Testis (tissue), 3 donors: ENCODE data around the gene CACNA2D3. TPM values are rescaled to one million over a fixed set of nuclear protein-coding genes. Genes with fewer than 3 reads are reported as not detected.

ENCODE experiments used
- DNase-seq: peaks from one replicate; pipeline ENCODE4 v3.0.0-alpha.2; 2019
- H3K27ac ChIP-seq, 2 donors: fragments of 200-600 bp; sonication (generic); one replicate each; pipeline ENCODE4 v1.5.1; 2019
- H3K27me3 ChIP-seq: fragments of 200-600 bp; sonication (generic); one replicate; pipeline ENCODE4 v1.5.1; 2019
- H3K36me3 ChIP-seq: fragments of 200-600 bp; sonication (generic); one replicate; pipeline ENCODE4 v1.5.1; 2017; ENCODE audit warnings: low read depth; ENCODE audit errors: missing control alignments
- H3K4me1 ChIP-seq: fragments of 200-600 bp; sonication (generic); one replicate; pipeline ENCODE4 v1.5.1; 2019
- H3K4me3 ChIP-seq, 2 donors: fragments of 200-600 bp; sonication (generic); one replicate each; pipeline ENCODE4 v1.5.1; 2017 to 2019
- H3K9me3 ChIP-seq: fragments of 200-600 bp; sonication (generic); one replicate; pipeline ENCODE4 v1.5.1; 2017
- POLR2A ChIP-seq: fragments of 450-650 bp; IDR thresholded peaks from one replicate; pipeline ENCODE4 v1.6.1; 2017; ENCODE audit warnings: antibody characterized with exemption, mild to moderate bottlenecking, moderate library complexity
- WGBS, 2 donors: methylation state at CpG; one replicate each; pipeline ENCODE4 v1.1.5; 2018; 5-methylcytosine and 5-hydroxymethylcytosine counted together
- intact Hi-C: fragments of 100-400 bp; cut with DNase I; formaldehyde crosslinking; loops from one replicate; pipeline ENCODE4 v1.15.1; 2023; ENCODE audit warnings: low total_unique reads
- polyA plus RNA-seq: library from polyadenylated mRNA; stranded (reverse); fragments of 350-450 nt; fragmentation: Illumina TruSeq; extraction: RNeasy Lipid Tissue Mini Kit (QIAGEN cat#74804); gene quantifications from one replicate; pipeline ENCODE4 v1.2.3, GENCODE V29; 2014; ENCODE audit warnings: low read depth, low replicate concordance; ENCODE audit not compliant: insufficient read depth
- total RNA-seq, 2 donors: library from RNA; depleted of rRNA; stranded (reverse); fragments of >200 nt; gene quantifications; one replicate each; pipeline ENCODE4 v1.2.3, GENCODE V29; 2016
- TF ChIP-seq, protein P1 (sequence below), 3 experiments: fragments of 450-650 bp in 2 of 3; fragments of 200-600 bp in 1 of 3; sonication (generic) in 1 of 3; IDR thresholded peaks; one replicate each; pipeline ENCODE4 v1.5.1; 2016 to 2019; ENCODE audit warnings: antibody characterized with exemption in 3 of 3, mild to moderate bottlenecking in 2 of 3, moderate library complexity in 1 of 3

CACNA2D3 gene
- total and polyA plus RNA-seq, 3 donors from 2014 or later: 10.1 to 16.5 (median 11.2) TPM

DNA sequence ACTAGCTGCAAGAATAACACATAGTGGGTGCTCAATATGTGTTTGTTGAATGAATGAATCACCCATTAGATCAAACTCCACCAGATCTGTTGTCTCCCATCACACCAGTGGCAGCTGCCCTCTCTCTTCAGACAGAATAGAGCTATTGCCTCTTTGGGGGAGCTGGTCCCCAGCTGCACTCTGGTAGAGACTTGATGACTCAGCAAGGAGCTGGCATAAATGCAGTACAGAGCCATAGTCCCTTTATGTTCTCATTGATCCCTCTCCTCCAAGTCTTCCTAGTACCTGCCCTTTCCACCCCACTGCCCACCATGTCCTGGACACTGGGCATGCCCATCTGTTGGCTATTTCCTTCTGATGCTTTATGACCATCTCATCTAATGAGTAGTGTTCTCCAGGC, 443.6 kb downstream of the CACNA2D3 start:
- Histone ChIP-seq H3K36me3 (no peaks in the 10 kb centered on the region), H3K27ac (no peak overlapping the region), H3K27me3 (no peaks in the 10 kb centered on the region), H3K4me1 (no peaks in the 10 kb centered on the region), H3K4me3 (no peak overlapping the region), H3K9me3 (no peaks in the 10 kb centered on the region)
- intact Hi-C loops: no loop called here
- TF ChIP-seq, protein P1, sequence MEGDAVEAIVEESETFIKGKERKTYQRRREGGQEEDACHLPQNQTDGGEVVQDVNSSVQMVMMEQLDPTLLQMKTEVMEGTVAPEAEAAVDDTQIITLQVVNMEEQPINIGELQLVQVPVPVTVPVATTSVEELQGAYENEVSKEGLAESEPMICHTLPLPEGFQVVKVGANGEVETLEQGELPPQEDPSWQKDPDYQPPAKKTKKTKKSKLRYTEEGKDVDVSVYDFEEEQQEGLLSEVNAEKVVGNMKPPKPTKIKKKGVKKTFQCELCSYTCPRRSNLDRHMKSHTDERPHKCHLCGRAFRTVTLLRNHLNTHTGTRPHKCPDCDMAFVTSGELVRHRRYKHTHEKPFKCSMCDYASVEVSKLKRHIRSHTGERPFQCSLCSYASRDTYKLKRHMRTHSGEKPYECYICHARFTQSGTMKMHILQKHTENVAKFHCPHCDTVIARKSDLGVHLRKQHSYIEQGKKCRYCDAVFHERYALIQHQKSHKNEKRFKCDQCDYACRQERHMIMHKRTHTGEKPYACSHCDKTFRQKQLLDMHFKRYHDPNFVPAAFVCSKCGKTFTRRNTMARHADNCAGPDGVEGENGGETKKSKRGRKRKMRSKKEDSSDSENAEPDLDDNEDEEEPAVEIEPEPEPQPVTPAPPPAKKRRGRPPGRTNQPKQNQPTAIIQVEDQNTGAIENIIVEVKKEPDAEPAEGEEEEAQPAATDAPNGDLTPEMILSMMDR (IDR thresholded peaks at IDR 0.05): no peak
- no peak for TF ChIP-seq POLR2A
- no peak for DNase-seq

DNA sequence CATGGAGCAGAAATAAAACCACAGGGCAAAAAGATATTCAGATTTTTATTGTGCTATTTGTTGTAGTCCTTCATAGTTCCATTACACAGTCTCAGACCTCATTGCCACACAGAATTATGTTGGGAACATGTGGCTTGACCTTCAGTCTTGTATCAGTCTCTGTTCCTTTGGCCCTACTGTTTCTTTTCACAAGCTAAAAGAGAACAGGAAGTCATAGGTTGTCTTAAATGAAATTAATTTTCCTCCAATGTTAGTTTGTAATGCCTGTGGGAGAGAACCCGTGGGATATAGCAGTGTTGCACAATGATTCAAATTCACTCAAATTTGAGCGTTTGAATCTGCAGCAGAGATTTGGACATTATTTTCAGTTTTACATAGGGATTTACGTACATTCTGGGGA, 445.6 kb downstream of the CACNA2D3 start:
- H3K27me3 ChIP-seq: no peaks in the 10 kb centered on the region
- 59 to 75% methylated on average over 3 of the region's 3 CpGs for WGBS, 2 donors
- H3K4me1 ChIP-seq: no peaks in the 10 kb centered on the region
- no peaks in the 10 kb centered on the region for H3K9me3 ChIP-seq
- no peak overlapping the region for H3K4me3 ChIP-seq
- TF ChIP-seq POLR2A: no peak
- TF ChIP-seq, protein P1 (IDR thresholded peaks at IDR 0.05): no peak
- peak; percentile 15 for DNase-seq
- intact Hi-C loops: no loop called here
- H3K27ac ChIP-seq: peak overlapping the region in 1 of 2 donors; percentile 52
- no peaks in the 10 kb centered on the region for H3K36me3 ChIP-seq

DNA sequence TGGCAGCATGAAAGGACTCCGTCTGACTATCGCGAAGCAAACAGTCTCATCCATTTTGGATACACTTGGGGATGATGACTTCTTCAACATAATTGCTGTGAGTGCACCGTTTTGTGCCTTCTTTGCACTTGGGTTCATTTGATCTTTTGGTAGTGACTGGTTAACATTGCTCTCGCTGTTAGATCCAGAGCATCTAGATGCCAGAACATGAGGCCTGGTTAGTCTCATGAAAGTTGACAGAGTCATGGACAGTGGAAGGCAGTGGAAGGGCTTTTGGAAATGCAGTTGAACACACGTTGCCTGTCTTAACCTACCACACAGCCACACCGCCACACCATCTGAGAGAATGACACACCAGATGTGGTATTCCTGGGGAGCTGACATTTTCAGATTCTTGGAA, 447.7 kb downstream of the CACNA2D3 start:
- no peaks in the 10 kb centered on the region for H3K27me3 ChIP-seq
- TF ChIP-seq POLR2A: no peak
- TF ChIP-seq, protein P1 (IDR thresholded peaks at IDR 0.05): no peak
- 92 to 97% methylated on average over 7 of the region's 7 CpGs for WGBS, 2 donors
- no peaks in the 10 kb centered on the region for H3K36me3 ChIP-seq
- no peak for DNase-seq
- intact Hi-C loops: no loop called here
- no peak overlapping the region for H3K27ac ChIP-seq
- no peaks in the 10 kb centered on the region for H3K4me1 ChIP-seq
- H3K4me3 ChIP-seq: no peak overlapping the region
- H3K9me3 ChIP-seq: no peaks in the 10 kb centered on the region

DNA sequence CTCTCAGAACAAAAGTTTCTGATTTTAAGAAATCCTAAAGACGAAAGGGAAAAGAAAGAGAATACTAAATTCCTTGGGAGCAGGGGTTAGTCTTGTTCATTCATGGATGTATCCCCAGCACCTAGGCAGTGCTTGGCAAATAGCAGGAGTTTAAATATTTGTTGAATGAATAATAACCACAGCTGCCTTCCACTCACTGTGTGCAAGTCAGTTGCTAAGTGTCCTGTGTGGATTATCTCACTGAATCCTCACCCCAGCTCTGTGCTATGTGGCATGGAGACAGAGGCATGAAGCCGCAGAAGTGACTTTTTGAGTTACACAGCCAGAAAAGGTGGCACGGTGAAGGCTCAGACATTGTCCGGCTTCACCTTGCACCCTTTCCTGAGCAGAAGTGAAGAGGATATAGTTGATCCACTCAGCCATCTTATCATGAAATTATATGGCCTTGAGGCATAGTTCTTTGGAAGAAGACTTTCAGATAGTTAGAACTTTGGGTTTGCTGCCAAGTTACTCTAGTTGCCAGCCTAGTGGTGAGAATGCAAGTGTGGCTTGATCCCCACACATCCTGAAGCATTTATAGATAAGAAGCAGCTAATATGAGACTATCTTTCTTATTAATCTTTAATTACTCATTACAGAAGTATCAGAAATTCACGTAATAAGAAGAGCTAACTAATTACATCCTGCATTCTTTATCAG, 450.0 kb downstream of the CACNA2D3 start:
- no peak overlapping the region for H3K27ac ChIP-seq
- WGBS, 2 donors: 85 to 96% methylated on average over 5 of the region's 5 CpGs
- intact Hi-C loops: no loop called here
- no peaks in the 10 kb centered on the region for H3K36me3 ChIP-seq
- no peaks in the 10 kb centered on the region for H3K4me1 ChIP-seq
- no peak for TF ChIP-seq POLR2A
- TF ChIP-seq, protein P1 (IDR thresholded peaks at IDR 0.05): no peak
- H3K4me3 ChIP-seq: no peak overlapping the region
- H3K9me3 ChIP-seq: no peaks in the 10 kb centered on the region
- DNase-seq: no peak
- H3K27me3 ChIP-seq: no peaks in the 10 kb centered on the region

GRCh38 chr3:54573858-54574257, 451.5 kb downstream of the CACNA2D3 start:
- H3K4me1 ChIP-seq: no peaks in the 10 kb centered on the region
- 89 to 94% methylated on average over 8 of the region's 8 CpGs for WGBS, 2 donors
- no peak for TF ChIP-seq POLR2A
- TF ChIP-seq, protein P1 (IDR thresholded peaks at IDR 0.05): no peak
- H3K27me3 ChIP-seq: no peaks in the 10 kb centered on the region
- no peak for DNase-seq
- no peak overlapping the region for H3K4me3 ChIP-seq
- intact Hi-C loops: no loop called here
- H3K36me3 ChIP-seq: no peaks in the 10 kb centered on the region
- H3K9me3 ChIP-seq: no peaks in the 10 kb centered on the region
- no peak overlapping the region for H3K27ac ChIP-seq
